Naive thymus-derived CD4-positive, alpha-beta T cell (primary cell): ENCODE data around the gene CCDC27. TPM values are rescaled to one million over a fixed set of nuclear protein-coding genes. Genes with fewer than 3 reads are reported as not detected.
A peak's percentile ranks its signal among the peaks of the same experiment; 100 is the strongest.

Experiments used
- ATAC-seq: fragments of 150-1000 bp; cut with Tn5 transposase; 2 replicates; pipeline ENCODE4 v1.10.0; 2021; ENCODE audit warnings: mild to moderate bottlenecking, moderate library complexity
- CTCF ChIA-PET: fragments of 350-600 bp; sonication (Branson Sonifier 250); formaldehyde crosslinking; loops from one replicate; lab custom pipeline; 2021; ENCODE audit warnings: antibody characterized with exemption; lab: Charles Lee
- POLR2A ChIA-PET: fragments of 350-600 bp; sonication (Branson Sonifier 250); formaldehyde crosslinking; loops from one replicate; lab custom pipeline; 2021; ENCODE audit warnings: antibody characterized with exemption, inconsistent platforms; lab: Charles Lee
- DNase-seq, 9 donors: peaks; one replicate each; pipeline versions ENCODE4 v3.0.0 to v3.0.0-alpha.2; 2020 to 2022; ENCODE audit warnings: mixed read lengths in 1 of 9
- H3K27ac ChIP-seq: one replicate; pipeline ENCODE4 v1.7.0; 2013; ENCODE audit warnings: mild to moderate bottlenecking, low read depth, low read length, moderate library complexity
- H3K27me3 ChIP-seq, 2 donors: one replicate each; pipeline ENCODE4 v1.7.0; 2013; ENCODE audit warnings: low read length in 2 of 2, mild to moderate bottlenecking in 2 of 2, moderate library complexity in 2 of 2; ENCODE audit not compliant: control insufficient read depth in 2 of 2, insufficient read depth in 2 of 2
- H3K36me3 ChIP-seq, 3 experiments: 1 replicate in 2 of 3; 2 replicates in 1 of 3; pipeline ENCODE4 v1.7.0; 2013; ENCODE audit warnings: low read length in 3 of 3, mild to moderate bottlenecking in 3 of 3, moderate library complexity in 1 of 3; ENCODE audit not compliant: insufficient read depth in 3 of 3, control insufficient read depth in 2 of 3
- H3K4me1 ChIP-seq, 2 donors: one replicate each; pipeline ENCODE4 v1.7.0; 2013; ENCODE audit warnings: low read length in 2 of 2, mild to moderate bottlenecking in 2 of 2, moderate library complexity in 1 of 2; ENCODE audit not compliant: control insufficient read depth in 2 of 2, insufficient read depth in 2 of 2
- H3K4me3 ChIP-seq: 2 replicates; pipeline ENCODE4 v1.7.0; 2013; ENCODE audit warnings: mild to moderate bottlenecking, low read length
- H3K9me3 ChIP-seq, 3 experiments: 1 replicate in 2 of 3; 2 replicates in 1 of 3; pipeline ENCODE4 v1.7.0; 2013; ENCODE audit warnings: low read length in 3 of 3; ENCODE audit not compliant: control insufficient read depth in 2 of 3
- H3K27ac Mint-ChIP-seq, 9 donors: one replicate each; pipeline ENCODE4 v1.8.0; 2020 to 2022; ENCODE audit warnings: mixed read lengths in 9 of 9, mild to moderate bottlenecking in 8 of 9, moderate library complexity in 5 of 9, inconsistent platforms in 2 of 9
- H3K27me3 Mint-ChIP-seq, 5 donors: one replicate each; pipeline ENCODE4 v1.8.0; 2021 to 2022; ENCODE audit warnings: mixed read lengths in 5 of 5, mild to moderate bottlenecking in 1 of 5
- H3K36me3 Mint-ChIP-seq, 5 donors: one replicate each; pipeline ENCODE4 v1.8.0; 2020 to 2022; ENCODE audit warnings: mixed read lengths in 5 of 5, mild to moderate bottlenecking in 3 of 5, inconsistent platforms in 1 of 5
- H3K4me1 Mint-ChIP-seq, 7 donors: one replicate each; pipeline ENCODE4 v1.8.0; 2020 to 2022; ENCODE audit warnings: mixed read lengths in 7 of 7, mild to moderate bottlenecking in 3 of 7, inconsistent platforms in 1 of 7
- H3K4me3 Mint-ChIP-seq, 10 donors: one replicate each; pipeline ENCODE4 v1.8.0; 2020 to 2022; ENCODE audit warnings: mild to moderate bottlenecking in 10 of 10, mixed read lengths in 10 of 10, moderate library complexity in 6 of 10, inconsistent platforms in 2 of 10
- H3K9me3 Mint-ChIP-seq, 11 donors: one replicate each; pipeline ENCODE4 v1.8.0; 2020 to 2022; ENCODE audit warnings: mixed read lengths in 11 of 11, mild to moderate bottlenecking in 4 of 11, inconsistent platforms in 1 of 11, moderate library complexity in 1 of 11
- intact Hi-C, 2 donors: fragments of 100-400 bp; cut with micrococcal nuclease; formaldehyde crosslinking; loops; one replicate each; pipeline ENCODE4 v1.15.1; 2023
- polyA plus RNA-seq, 2 donors: library from polyadenylated mRNA; unstranded; fragments of 300-500 nt; fragmentation: Illumina TruSeq; gene quantifications; one replicate each; pipeline ENCODE4 v1.2.3, GENCODE V29; 2021
- total RNA-seq, 6 experiments: library from RNA in 5 of 6; stranded (reverse) in 5 of 6; gene quantifications; 1 replicate in 5 of 6; 2 replicates in 1 of 6; pipeline ENCODE4 v1.2.3 and lab custom pipeline; 2021 to 2026

The CCDC27 gene
- not detected for total RNA-seq
- not detected for polyA plus RNA-seq
- not detected for total RNA-seq (lab: John Stamatoyannopoulos, UW)

DNA sequence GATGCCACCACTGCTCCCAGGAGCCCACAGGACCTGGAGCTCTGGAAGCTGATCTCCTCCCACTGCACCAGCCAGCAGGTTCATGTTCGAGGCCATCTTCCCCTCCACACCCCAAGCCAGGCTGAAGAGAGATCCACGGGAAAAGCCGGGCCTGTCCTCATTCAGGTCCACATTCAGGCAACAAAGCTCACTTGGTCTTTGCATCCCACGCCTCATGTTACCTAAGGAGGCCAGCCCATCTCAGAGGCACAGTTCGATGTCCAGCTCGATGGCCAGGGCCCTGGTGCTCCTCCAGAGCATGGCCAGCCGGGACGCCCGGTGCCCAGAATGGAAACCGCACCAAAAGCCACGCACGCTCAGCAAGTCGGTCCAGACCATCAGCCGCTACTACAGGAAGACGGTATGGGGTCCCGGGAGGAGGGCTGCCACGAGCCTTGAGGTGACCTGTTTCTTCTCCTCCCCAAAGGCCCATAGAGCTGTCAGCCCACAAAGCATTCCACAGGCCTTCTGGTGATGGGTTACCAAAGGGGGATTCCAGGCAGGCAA is at the start of gene CCDC27:
CCDC27 (plus strand) TSS at position 51 of the 546 bp plus-strand sequence; CDS start at position 83, 32 bp downstream.
- H3K4me1 Mint-ChIP-seq = peaks cover 0 to 11% (median 10%) of the 10 kb centered on the region in 7 donors
- intact Hi-C loops = no loop called here
- no peaks in the 10 kb centered on the region for H3K36me3 Mint-ChIP-seq
- H3K36me3 ChIP-seq = no peaks in the 10 kb centered on the region
- H3K4me1 ChIP-seq = peaks cover 6 to 7% of the 10 kb centered on the region in 2 donors
- POLR2A ChIA-PET = no interaction called here
- ATAC-seq (no peak), DNase-seq (no peak)
- no peak within 1 kb of the TSS for H3K27ac Mint-ChIP-seq
- CTCF ChIA-PET = no interaction called here
- H3K27me3 ChIP-seq = no peaks in the 10 kb centered on the region
- H3K27me3 Mint-ChIP-seq = peaks cover 0 to 7% (median 0%) of the 10 kb centered on the region in 5 donors
- H3K9me3 ChIP-seq = no peaks in the 10 kb centered on the region
- H3K4me3 ChIP-seq = no peak within 1 kb of the TSS
- H3K4me3 Mint-ChIP-seq = no peak within 1 kb of the TSS
- no peaks in the 10 kb centered on the region for H3K9me3 Mint-ChIP-seq
- H3K27ac ChIP-seq = no peak within 1 kb of the TSS

- intact Hi-C loops = no loop called here
- no peaks in the 10 kb centered on the region for H3K4me1 ChIP-seq
- H3K36me3 ChIP-seq = no peaks in the 10 kb centered on the region
- H3K27me3 ChIP-seq = no peaks in the 10 kb centered on the region
- ChIA-PET CTCF (interaction anchor here (1.1 kb wide), 1 partner anchor 250 kb away, joined by 4 read pairs; no protein-coding TSS in a partner anchor), POLR2A (no interaction called here)
- Mint-ChIP-seq H3K4me3 (no peak overlapping the region), H3K27me3 (peaks cover 0 to 10% (median 0%) of the 10 kb centered on the region in 5 donors), H3K27ac (no peak overlapping the region), H3K9me3 (no peaks in the 10 kb centered on the region), H3K4me1 (peaks cover 0 to 8% (median 5%) of the 10 kb centered on the region in 7 donors), H3K36me3 (no peaks in the 10 kb centered on the region)
- H3K9me3 ChIP-seq = no peaks in the 10 kb centered on the region
- DNase-seq (no peak), ATAC-seq (no peak)
- H3K27ac ChIP-seq = no peak overlapping the region
- no peak overlapping the region for H3K4me3 ChIP-seq
These were observed 49.7 kb upstream of the CCDC27 start for GRCh38 chr1:3702528-3702927.

DNA sequence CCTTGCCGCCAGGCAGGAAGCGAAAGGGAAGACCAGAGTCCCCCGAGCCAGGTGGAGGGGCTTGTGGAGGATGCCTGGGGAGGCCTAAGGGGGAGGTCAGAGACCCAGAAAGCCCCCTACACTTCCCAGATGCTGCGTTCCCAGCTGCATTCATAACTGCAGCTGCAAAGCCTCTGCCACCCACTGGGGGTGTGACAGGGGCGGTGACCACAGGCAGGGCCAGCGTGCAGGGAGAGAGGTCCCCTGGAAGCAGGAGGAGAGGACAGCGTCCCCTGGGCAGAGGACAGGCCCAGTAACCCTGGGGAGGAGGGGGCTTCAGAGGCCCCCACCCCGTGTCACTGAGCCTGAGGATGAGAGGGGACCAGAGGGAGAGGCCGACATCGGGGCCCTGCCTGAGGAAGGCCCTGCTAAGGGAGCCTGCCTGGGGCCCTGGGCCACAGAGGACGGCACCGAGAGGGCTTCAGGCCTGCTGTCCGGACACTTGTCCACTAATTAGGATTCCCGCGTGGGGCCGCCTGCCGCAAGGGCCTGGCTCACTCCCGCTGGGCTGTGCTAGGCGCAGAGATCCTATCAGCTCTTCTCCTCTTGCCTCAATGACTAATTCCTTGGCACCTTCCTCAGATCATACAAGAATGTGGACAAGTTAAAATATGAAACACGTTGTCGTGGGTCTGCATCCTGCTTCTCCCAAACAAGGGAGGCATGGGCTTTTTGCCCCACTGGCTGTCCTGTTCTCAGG is 49.1 kb upstream of the CCDC27 start:
- no peaks in the 10 kb centered on the region for H3K9me3 Mint-ChIP-seq
- ChIA-PET CTCF (interaction anchor here (1.0 to 1.1 kb wide), 2 partner anchors 84 to 250 kb away, joined by 3 to 4 read pairs; no protein-coding TSS in a partner anchor), POLR2A (no interaction called here)
- Histone ChIP-seq H3K9me3 (no peaks in the 10 kb centered on the region), H3K4me3 (no peak overlapping the region), H3K4me1 (no peaks in the 10 kb centered on the region), H3K36me3 (no peaks in the 10 kb centered on the region), H3K27me3 (no peaks in the 10 kb centered on the region), H3K27ac (no peak overlapping the region)
- peaks cover 0 to 11% (median 3%) of the 10 kb centered on the region in 5 donors for H3K27me3 Mint-ChIP-seq
- no peaks in the 10 kb centered on the region for H3K36me3 Mint-ChIP-seq
- ATAC-seq (no peak), DNase-seq (no peak)
- peaks cover 0 to 8% (median 5%) of the 10 kb centered on the region in 7 donors for H3K4me1 Mint-ChIP-seq
- H3K27ac Mint-ChIP-seq = no peak overlapping the region
- intact Hi-C loops = no loop called here
- H3K4me3 Mint-ChIP-seq = peak overlapping the region in 3 of 10 donors; percentile 44 to 68 (median 56)

GRCh38 chr1:3703786-3704371 is 48.4 kb upstream of the CCDC27 start:
- POLR2A ChIA-PET = no interaction called here
- CTCF ChIA-PET = interaction anchor here (1.0 kb wide), 1 partner anchor 85 kb away, joined by 3 read pairs; no protein-coding TSS in a partner anchor
- Mint-ChIP-seq H3K36me3 (no peaks in the 10 kb centered on the region), H3K4me1 (peaks cover 0 to 8% (median 5%) of the 10 kb centered on the region in 7 donors), H3K4me3 (peak overlapping the region in 9 of 10 donors; percentile 19 to 74 (median 71)), H3K27ac (peak overlapping the region in 7 of 9 donors; percentile 26 to 82 (median 64)), H3K9me3 (no peaks in the 10 kb centered on the region), H3K27me3 (peaks cover 0 to 6% (median 5%) of the 10 kb centered on the region in 5 donors)
- no peaks in the 10 kb centered on the region for H3K9me3 ChIP-seq
- intact Hi-C loops = no loop called here
- ATAC-seq = peak; percentile 14
- no peaks in the 10 kb centered on the region for H3K4me1 ChIP-seq
- H3K27me3 ChIP-seq = peaks cover 0 to 3% of the 10 kb centered on the region in 2 donors
- H3K27ac ChIP-seq = no peak overlapping the region
- H3K36me3 ChIP-seq = no peaks in the 10 kb centered on the region
- peak in 1 of 9 donors; percentile 11 for DNase-seq
- no peak overlapping the region for H3K4me3 ChIP-seq

DNA sequence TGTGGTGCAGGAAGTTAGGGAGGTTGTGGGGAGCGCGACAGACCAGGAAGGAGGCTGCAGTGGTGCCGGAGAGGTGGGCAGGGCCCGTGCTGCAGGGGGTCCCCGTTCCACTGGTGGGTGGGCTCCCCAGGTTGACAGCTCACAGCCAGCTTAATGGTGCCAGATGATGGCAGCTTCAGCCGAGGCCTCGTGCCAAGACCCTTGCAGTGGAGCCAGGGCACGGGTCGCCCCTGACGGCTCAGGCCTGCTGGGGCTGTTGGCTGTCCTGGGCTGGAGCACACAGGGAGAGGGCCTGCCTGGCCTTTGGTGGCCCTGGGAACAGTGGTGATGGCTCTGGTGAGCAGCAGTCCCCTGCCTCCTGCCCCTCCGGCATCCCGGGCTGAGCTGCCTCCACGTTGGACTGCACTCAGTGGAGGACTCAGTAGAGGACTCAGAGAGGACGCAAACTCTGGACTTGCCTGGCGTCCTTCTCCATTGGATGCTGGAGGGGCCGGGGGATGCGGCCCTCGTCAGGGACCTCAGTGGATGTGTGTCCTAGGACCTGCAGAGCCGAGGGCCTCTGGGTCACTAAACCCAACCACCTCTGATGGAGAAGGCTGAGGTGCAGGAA is 46.8 kb upstream of the CCDC27 start:
- ChIA-PET CTCF (no interaction called here), POLR2A (no interaction called here)
- no peak overlapping the region for H3K27ac Mint-ChIP-seq
- no peaks in the 10 kb centered on the region for H3K36me3 ChIP-seq
- H3K4me3 ChIP-seq = no peak overlapping the region
- H3K4me3 Mint-ChIP-seq = no peak overlapping the region
- no peak overlapping the region for H3K27ac ChIP-seq
- H3K36me3 Mint-ChIP-seq = no peaks in the 10 kb centered on the region
- ATAC-seq (no peak), DNase-seq (no peak)
- H3K4me1 Mint-ChIP-seq = peaks cover 0 to 8% (median 5%) of the 10 kb centered on the region in 7 donors
- H3K9me3 ChIP-seq = no peaks in the 10 kb centered on the region
- no peaks in the 10 kb centered on the region for H3K4me1 ChIP-seq
- H3K27me3 ChIP-seq = peaks cover 0 to 3% of the 10 kb centered on the region in 2 donors
- peaks cover 0 to 7% (median 5%) of the 10 kb centered on the region in 5 donors for H3K27me3 Mint-ChIP-seq
- intact Hi-C loops = no loop called here
- no peaks in the 10 kb centered on the region for H3K9me3 Mint-ChIP-seq

GRCh38 chr1:3706651-3707297 is 45.5 kb upstream of the CCDC27 start:
- no peak overlapping the region for H3K27ac Mint-ChIP-seq
- ChIA-PET CTCF (no interaction called here), POLR2A (no interaction called here)
- DNase-seq = no peak
- H3K9me3 Mint-ChIP-seq = no peaks in the 10 kb centered on the region
- peaks cover 0 to 15% (median 7%) of the 10 kb centered on the region in 5 donors for H3K27me3 Mint-ChIP-seq
- peaks cover 0 to 3% of the 10 kb centered on the region in 2 donors for H3K27me3 ChIP-seq
- no peaks in the 10 kb centered on the region for H3K4me1 ChIP-seq
- intact Hi-C loops = no loop called here
- H3K4me1 Mint-ChIP-seq = peaks cover 0 to 8% (median 5%) of the 10 kb centered on the region in 7 donors
- no peaks in the 10 kb centered on the region for H3K9me3 ChIP-seq
- H3K36me3 Mint-ChIP-seq = no peaks in the 10 kb centered on the region
- no peak overlapping the region for H3K27ac ChIP-seq
- H3K4me3 Mint-ChIP-seq = no peak overlapping the region
- no peak overlapping the region for H3K4me3 ChIP-seq
- no peak for ATAC-seq
- no peaks in the 10 kb centered on the region for H3K36me3 ChIP-seq
